Measurements from ENCODE around the gene MMP2. TPM values are rescaled to one million over a fixed set of nuclear protein-coding genes. Genes with fewer than 3 reads are reported as not detected.

Gene MMP2
- total RNA-seq, 1 donor from 2014 or later, result 1,246 TPM

DNA sequence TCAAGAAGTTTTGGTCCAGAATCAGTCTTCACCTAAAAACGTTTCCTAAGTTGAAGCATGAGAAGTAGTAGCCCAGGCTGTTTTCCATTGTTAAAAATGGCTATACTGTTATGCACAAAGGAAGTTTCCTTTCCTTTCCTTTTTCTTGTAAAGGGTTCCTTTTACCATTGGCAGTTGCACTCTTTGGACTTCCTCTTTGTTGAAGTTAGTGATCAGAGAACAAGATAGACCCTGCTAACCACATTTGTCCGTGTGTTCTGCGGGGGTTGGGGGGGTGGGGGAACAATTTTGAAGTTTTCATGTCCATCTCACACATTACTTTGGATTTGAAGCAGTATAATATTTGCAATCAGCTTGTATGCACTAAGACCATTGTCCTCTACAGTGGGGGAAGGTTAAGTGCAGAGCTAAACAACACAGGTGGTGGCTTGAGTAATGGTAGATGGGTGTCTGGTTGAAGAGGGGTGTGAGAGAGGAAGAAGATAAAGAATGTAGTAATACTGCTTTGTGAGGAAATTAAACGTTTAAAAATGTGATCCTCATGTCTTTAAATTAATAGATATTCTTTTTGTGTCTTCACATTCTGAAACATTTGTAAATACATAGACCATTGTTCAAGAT lies 31.3 kb downstream of the MMP2 start:
- Histone ChIP-seq H3K9me3 (ENCODE audit: insufficient read depth, low read depth, low read length) (no peaks in the 10 kb centered on the region), H3K36me3 (ENCODE audit: insufficient read depth, low read length) (peaks cover 10% of the 10 kb centered on the region), H4K20me1 (ENCODE audit: insufficient read depth, low read length) (no peaks in the 10 kb centered on the region), H3K27ac (ENCODE audit: low read depth, low read length) (peak overlapping the region; percentile 77), H3K4me1 (ENCODE audit: insufficient read depth, low read length) (peaks cover 31% of the 10 kb centered on the region), H3K4me2 (ENCODE audit: low read length) (peak overlapping the region; percentile 97), H3K4me3 (ENCODE audit: insufficient read depth, low read depth, low read length) (peak overlapping the region; percentile 84), H2AFZ (ENCODE audit: low read depth, low read length) (no peak overlapping the region), H3K27me3 (ENCODE audit: insufficient read depth, low read length) (no peaks in the 10 kb centered on the region), H3K9ac (ENCODE audit: low read length) (peak overlapping the region; percentile 89), H3K79me2 (ENCODE audit: insufficient read depth, low read length) (peaks cover 53% of the 10 kb centered on the region)
- Mint-ChIP-seq H3K27ac (ENCODE audit: unreplicated experiment) (peak overlapping the region; percentile 97), H3K9me3 (ENCODE audit: unreplicated experiment) (peaks cover 9% of the 10 kb centered on the region), H3K4me3 (ENCODE audit: unreplicated experiment) (peak overlapping the region; percentile 98), H3K4me1 (ENCODE audit: low read depth, unreplicated experiment) (peaks cover 35% of the 10 kb centered on the region), H3K36me3 (ENCODE audit: low read depth, unreplicated experiment) (peaks cover 26% of the 10 kb centered on the region), H3K27me3 (ENCODE audit: low read depth, unreplicated experiment) (no peaks in the 10 kb centered on the region)
- TF ChIP-seq CTCF (IDR thresholded peaks at IDR 0.05; ENCODE audit: insufficient read depth, low read depth, low read length), result no peak
- DNase-seq (ENCODE audit: low read depth) (no peak), FAIRE-seq (no peak)

GRCh38 chr16:55512941-55513340 lies 33.9 kb downstream of the MMP2 start:
- TF ChIP-seq CTCF (IDR thresholded peaks at IDR 0.05; ENCODE audit: insufficient read depth, low read depth, low read length), result no peak
- TF ChIP-seq EZH2 (IDR thresholded peaks at IDR 0.05; ENCODE audit: insufficient read depth, low read length), result no peak
- H3K4me1 ChIP-seq (ENCODE audit: insufficient read depth, low read length), result peaks cover 31% of the 10 kb centered on the region
- Mint-ChIP-seq H3K9me3 (ENCODE audit: unreplicated experiment) (peaks cover 15% of the 10 kb centered on the region), H3K27ac (ENCODE audit: unreplicated experiment) (no peak overlapping the region), H3K4me3 (ENCODE audit: unreplicated experiment) (peak overlapping the region; percentile 4), H3K27me3 (ENCODE audit: low read depth, unreplicated experiment) (no peaks in the 10 kb centered on the region), H3K36me3 (ENCODE audit: low read depth, unreplicated experiment) (peaks cover 35% of the 10 kb centered on the region), H3K4me1 (ENCODE audit: low read depth, unreplicated experiment) (peaks cover 36% of the 10 kb centered on the region)
- H3K4me2 ChIP-seq (ENCODE audit: low read length), result no peak overlapping the region
- FAIRE-seq (no peak), DNase-seq (ENCODE audit: low read depth) (no peak)
- H2AFZ ChIP-seq (ENCODE audit: low read depth, low read length), result no peak overlapping the region
- H3K4me3 ChIP-seq (ENCODE audit: insufficient read depth, low read depth, low read length), result no peak overlapping the region
- peaks cover 1% of the 10 kb centered on the region for H3K36me3 ChIP-seq (ENCODE audit: insufficient read depth, low read length)
- no peaks in the 10 kb centered on the region for H3K27me3 ChIP-seq (ENCODE audit: insufficient read depth, low read length)
- H3K27ac ChIP-seq (ENCODE audit: low read depth, low read length), result no peak overlapping the region
- peaks cover 60% of the 10 kb centered on the region for H3K79me2 ChIP-seq (ENCODE audit: insufficient read depth, low read length)
- H4K20me1 ChIP-seq (ENCODE audit: insufficient read depth, low read length), result no peaks in the 10 kb centered on the region
- H3K9ac ChIP-seq (ENCODE audit: low read length), result no peak overlapping the region
- no peaks in the 10 kb centered on the region for H3K9me3 ChIP-seq (ENCODE audit: insufficient read depth, low read depth, low read length)

GRCh38 chr16:55513616-55514015 lies 34.6 kb downstream of the MMP2 start:
- peaks cover 35% of the 10 kb centered on the region for H3K36me3 Mint-ChIP-seq (ENCODE audit: low read depth, unreplicated experiment)
- DNase-seq (ENCODE audit: low read depth), result peak; percentile 27
- no peaks in the 10 kb centered on the region for H3K27me3 Mint-ChIP-seq (ENCODE audit: low read depth, unreplicated experiment)
- peak overlapping the region; percentile 18 for H3K27ac Mint-ChIP-seq (ENCODE audit: unreplicated experiment)
- H3K4me1 Mint-ChIP-seq (ENCODE audit: low read depth, unreplicated experiment), result peaks cover 36% of the 10 kb centered on the region
- Histone ChIP-seq H4K20me1 (ENCODE audit: insufficient read depth, low read length) (no peaks in the 10 kb centered on the region), H3K9me3 (ENCODE audit: insufficient read depth, low read depth, low read length) (no peaks in the 10 kb centered on the region), H3K27me3 (ENCODE audit: insufficient read depth, low read length) (no peaks in the 10 kb centered on the region), H3K4me3 (ENCODE audit: insufficient read depth, low read depth, low read length) (no peak overlapping the region), H3K9ac (ENCODE audit: low read length) (peak overlapping the region; percentile 16), H3K4me1 (ENCODE audit: insufficient read depth, low read length) (peaks cover 31% of the 10 kb centered on the region), H3K79me2 (ENCODE audit: insufficient read depth, low read length) (peaks cover 64% of the 10 kb centered on the region), H3K27ac (ENCODE audit: low read depth, low read length) (peak overlapping the region; percentile 32), H3K36me3 (ENCODE audit: insufficient read depth, low read length) (no peaks in the 10 kb centered on the region), H2AFZ (ENCODE audit: low read depth, low read length) (no peak overlapping the region), H3K4me2 (ENCODE audit: low read length) (no peak overlapping the region)
- H3K4me3 Mint-ChIP-seq (ENCODE audit: unreplicated experiment), result no peak overlapping the region
- peak; percentile 16 for TF ChIP-seq CTCF (IDR thresholded peaks at IDR 0.05; ENCODE audit: insufficient read depth, low read depth, low read length)
- no peak for TF ChIP-seq EZH2 (IDR thresholded peaks at IDR 0.05; ENCODE audit: insufficient read depth, low read length)
- FAIRE-seq, result no peak
- peaks cover 15% of the 10 kb centered on the region for H3K9me3 Mint-ChIP-seq (ENCODE audit: unreplicated experiment)
